Posterior vena cava (tissue), 2 donors: Measurements from ENCODE around the gene C3orf22. TPM values are rescaled to one million over a fixed set of nuclear protein-coding genes. Genes with fewer than 3 reads are reported as not detected.
"Not testable (repeated sequence)": the region's sequence is repeated elsewhere in the genome, so short reads cannot be mapped to it uniquely, and the experiment has no call there.

Source experiments
- DNase-seq: peaks from one replicate; pipeline ENCODE4 v3.0.0-alpha.2; 2020; ENCODE audit warnings: low spot score
- intact Hi-C, 2 donors: fragments of 100-400 bp; cut with DNase I; formaldehyde crosslinking; loops; one replicate each; pipeline versions ENCODE4 v1.14.1 to v1.14.2; 2022 to 2023
- total RNA-seq, 2 donors: library from RNA; stranded (reverse); fragmentation: NEBNext Ultra II Directional; extraction: Animal tissue kit (Norgen Biotek cat#: 25700); gene quantifications; one replicate each; pipeline ENCODE4 v1.2.1, GENCODE V29; 2021
- donor health status: DM: yes; HTN: yes; CAD: no.
- donor health status: DM: yes; HTN: yes; CAD: no.

The C3orf22 gene
- total RNA-seq, 2 donors from 2014 or later, result not detected

DNA sequence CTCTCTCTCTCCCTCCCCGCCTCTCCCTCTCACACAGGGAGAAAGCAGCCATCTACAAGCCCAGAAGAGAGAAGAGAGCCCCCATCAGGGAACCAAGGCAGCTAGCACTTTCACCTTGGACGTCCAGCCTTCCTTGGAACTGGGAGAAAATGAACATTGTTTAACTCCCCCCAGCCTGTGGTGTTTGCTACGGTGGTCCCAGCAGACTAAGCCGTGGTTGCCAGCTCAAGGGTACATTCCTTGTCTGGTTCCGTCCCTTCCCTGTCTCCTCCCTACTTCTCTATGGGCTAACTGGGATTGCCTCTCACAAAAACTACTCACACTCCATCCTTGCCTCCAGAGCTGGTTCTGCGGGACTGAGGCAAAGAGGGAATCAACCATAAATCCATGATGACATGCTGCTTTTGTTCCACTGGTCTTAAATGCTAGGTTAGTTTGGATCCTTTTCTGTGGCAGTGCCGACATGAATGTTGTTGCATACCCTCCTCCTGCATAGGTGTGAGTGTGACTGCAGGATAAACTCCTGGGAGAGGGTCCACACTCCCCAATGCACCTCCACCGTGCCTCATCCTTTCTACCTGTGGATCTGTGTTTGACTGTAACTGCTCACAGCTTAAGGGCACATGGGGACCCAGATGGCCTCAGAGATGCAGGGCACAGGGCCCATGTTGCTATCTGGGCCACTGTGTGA, 12.0 kb downstream of the C3orf22 start:
- peak; percentile 23 for DNase-seq
- intact Hi-C loops, result no loop called here

DNA sequence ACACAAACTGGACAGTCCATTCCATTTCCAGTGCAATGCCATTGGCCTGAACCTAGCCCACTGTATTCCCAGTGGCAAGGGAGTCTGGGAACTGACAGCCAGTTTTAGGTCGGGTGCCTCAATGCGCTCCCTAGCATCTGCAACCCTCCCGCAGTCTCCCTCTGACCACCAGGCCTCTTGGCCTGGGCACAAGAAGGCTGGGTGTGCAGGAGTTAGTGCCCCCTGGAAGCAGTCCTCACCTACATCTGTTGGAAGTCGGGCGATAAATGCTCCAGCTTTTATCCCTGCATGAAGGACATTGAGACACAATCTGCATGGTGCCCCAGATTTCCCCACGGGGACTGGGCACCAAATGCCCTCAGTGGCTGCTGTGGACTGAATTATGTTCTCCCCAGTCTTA, 12.7 kb downstream of the C3orf22 start:
- intact Hi-C loops, result no loop called here
- DNase-seq, result peak; percentile 12

DNA sequence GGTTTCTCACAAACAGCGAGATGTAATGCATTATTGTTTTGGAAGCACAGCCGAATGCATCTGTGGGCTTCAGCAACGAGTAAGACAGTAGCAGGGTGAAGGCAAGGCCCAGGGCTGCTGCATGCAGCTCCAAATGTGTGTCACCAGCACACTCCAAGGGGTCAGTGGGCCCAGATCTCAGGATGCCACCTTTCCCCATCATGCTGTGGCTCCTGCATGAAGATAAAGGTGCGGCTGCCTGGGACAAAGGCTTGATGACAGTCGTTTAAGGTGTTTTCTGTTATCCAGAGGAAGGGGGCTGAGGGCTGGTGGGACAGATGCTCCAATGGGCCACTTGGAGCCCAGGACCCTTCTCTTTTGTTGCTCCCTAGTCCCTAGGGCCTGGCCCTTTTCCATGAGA, 13.2 kb downstream of the C3orf22 start:
- intact Hi-C loops, result no loop called here
- peak; percentile 29 for DNase-seq

DNA sequence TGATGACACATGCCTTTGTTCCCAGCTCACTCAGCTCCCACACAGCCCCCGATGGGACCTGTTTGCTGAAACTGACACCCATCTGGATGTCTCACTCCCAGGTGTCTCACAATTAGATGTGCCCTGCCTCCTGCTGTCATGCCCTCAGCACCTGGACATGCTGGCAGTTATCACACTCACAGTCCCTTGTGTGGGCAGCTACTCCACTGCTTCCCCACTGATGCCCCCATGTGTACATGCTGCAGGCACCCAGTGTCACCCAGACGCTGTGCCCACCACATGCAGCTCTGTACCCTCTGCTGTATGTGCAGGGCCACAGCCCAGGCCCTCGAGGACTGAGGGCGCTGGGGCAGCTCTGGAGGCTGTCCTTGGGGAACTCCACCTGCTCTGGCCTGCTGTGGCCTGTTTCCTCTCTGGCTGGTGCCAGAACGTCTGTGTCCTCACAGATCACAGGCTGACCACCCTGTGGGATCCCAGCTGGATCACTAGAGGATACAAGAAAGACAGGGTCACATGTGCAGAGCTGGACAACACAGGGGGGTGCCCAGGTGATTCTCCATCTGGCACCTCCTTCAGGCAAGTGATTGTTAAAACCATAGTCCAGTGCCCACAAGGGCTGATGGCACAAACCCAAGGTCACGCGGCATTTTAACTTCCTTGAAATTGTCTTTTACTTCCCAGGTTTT, 14.0 kb downstream of the C3orf22 start:
- DNase-seq, result peak; percentile 53
- intact Hi-C loops, result no loop called here

DNA sequence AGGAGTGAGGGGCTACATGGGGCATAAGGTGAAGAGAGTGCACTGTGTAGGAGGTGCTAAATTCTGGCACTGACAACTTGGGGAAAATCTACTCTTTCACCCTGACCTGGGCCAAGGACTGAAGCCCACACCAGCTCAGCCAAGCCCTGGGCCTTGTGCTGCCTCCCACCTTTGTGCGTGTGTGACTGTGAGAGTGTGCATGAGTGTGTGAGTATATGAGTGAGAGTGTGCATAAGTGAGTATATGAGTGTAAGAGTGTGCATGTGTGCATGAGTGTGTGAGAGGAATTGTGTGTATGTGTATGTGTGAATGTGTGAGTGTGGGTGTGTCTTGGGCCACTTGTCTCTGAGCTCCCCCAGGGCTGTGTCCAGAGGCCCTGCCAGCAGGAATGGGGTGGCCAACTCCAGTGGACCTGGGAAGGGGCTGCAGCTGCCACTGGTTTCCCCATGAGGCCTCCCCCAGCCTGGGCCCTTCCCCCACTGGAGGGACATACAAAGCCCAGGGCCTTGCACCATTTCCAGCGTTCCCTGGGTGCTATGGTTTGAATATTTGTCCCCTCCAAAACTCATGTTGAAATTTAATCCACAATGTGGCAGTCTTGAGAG, 15.2 kb downstream of the C3orf22 start:
- peak; percentile 48 for DNase-seq
- intact Hi-C loops, result no loop called here

DNA sequence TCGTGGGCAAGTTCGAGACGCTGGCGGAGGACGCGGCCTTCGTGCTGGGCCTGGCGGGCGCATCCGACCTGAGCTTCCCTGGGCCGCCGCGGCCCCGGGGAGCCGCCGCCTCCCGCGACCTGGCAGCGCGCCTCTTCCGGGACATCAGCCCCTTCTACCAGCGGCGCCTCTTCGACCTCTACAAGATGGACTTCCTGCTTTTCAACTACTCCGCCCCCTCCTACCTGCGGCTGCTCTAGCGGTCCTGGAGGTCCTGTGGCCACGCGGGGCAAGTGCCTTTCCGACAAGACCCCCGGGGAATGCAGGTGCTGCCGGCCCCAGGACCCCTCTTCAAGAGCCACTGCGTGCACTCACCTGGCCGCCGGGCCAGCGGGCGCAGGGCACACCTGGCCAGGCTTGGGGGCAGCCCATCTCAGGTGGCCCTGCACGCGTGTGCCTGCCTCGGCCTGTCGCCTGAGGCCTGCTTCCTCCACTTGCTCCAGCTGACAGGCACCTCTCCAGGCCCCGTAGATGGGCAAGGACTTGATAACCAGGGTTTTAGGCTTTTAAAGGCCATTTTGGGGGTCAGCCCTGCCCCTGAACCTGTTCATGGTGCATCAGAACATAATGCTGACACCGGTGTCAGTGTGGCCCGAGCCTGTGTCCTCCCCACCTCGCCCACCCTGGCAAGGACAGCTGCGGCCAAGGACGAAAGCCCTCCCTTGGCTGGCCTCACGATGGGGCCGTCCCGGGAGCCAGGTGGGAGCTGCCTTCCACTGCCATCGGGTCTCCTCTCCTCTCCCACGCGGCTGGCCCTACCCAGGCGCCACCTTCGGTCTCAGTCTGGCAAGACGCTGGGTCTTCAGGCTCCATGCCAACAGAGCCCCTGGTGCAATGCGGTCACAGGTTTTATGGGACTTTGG, 16.1 kb downstream of the C3orf22 start:
- intact Hi-C loops, result no loop called here
- peak; percentile 77 for DNase-seq

DNA sequence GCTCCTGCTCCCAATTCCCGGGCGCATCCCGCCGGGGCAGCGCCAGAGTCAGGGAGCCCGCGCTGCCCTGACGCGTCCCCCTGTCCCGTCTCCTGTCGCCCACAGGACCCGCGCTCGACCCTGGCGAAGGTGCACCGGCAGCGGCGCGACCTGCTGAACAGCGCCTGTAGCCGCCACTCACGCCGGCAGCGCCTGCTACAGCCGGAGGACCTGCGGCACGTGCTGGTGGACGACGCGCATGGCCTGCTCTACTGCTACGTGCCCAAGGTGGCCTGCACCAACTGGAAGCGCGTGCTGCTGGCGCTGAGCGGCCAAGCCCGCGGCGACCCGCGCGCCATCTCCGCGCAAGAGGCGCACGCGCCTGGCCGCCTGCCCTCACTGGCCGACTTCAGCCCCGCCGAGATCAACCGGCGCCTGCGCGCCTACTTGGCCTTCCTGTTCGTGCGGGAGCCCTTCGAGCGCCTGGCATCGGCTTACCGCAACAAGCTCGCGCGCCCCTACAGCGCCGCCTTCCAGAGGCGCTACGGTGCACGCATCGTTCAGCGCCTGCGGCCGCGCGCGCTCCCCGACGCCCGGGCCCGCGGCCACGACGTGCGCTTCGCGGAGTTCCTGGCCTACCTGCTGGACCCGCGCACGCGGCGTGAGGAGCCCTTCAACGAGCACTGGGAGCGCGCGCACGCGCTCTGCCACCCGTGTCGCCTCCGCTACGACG, 16.9 kb downstream of the C3orf22 start:
- peak; percentile 78 for DNase-seq
- intact Hi-C loops, result no loop called here

DNA sequence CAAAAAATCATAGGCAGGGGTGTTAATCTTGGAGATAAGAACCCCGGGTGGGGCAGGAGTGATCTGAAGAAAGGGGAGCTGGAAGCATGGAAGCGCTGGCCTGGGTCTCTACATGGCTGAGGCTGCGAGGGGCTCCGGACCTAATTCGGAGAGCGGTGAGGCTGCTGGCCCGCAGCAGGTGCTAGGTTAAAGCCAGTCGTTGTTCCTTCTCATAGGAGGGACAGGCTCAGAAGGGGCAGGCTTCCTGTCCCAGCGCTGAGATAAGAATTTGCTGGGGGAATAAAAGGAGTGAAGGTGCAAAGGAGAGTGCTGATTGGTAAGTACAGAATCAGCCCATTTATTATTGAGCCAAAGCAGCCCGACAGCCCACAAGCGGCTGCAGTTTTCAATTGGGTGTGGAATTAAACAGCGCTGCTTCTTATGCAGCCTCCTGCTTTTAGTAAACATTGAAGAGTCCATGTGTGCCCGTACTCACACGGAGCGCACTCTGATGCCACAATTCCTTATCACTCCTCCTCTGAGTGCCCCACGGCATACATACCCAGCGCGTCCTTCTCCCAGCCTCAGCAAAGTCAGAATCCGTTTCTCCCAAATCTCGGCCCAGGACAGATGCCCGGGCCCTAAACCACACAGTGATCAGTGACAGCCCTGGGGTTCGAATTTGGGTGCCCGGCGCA, 17.6 kb downstream of the C3orf22 start:
- intact Hi-C loops, result no loop called here
- peak; percentile 41 for DNase-seq

DNA sequence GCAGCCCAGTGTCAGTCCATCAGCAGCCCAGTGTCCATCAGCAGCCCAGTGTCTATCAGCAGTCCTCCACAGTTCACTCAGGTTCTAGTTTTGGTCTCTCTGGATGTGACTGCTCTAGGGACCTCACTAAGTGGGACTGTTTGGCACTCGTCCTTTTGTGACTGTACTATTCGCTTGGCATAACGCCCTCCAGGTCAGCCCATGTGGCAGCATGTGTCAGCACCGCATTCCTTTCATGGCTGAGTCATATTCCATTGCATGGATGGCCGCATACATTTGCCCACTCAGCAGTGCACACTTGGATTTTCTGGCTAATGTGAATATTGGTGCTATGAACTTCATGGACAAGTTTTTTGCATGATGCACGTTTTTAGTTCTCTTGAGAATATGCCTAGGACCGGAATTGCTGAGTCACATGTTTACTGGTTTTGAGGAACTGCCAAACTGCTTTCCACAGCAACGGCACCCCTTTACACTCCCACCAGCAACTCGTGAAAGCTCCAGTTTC, 18.3 kb downstream of the C3orf22 start:
- DNase-seq, result peak; percentile 82
- intact Hi-C loops, result no loop called here

DNA sequence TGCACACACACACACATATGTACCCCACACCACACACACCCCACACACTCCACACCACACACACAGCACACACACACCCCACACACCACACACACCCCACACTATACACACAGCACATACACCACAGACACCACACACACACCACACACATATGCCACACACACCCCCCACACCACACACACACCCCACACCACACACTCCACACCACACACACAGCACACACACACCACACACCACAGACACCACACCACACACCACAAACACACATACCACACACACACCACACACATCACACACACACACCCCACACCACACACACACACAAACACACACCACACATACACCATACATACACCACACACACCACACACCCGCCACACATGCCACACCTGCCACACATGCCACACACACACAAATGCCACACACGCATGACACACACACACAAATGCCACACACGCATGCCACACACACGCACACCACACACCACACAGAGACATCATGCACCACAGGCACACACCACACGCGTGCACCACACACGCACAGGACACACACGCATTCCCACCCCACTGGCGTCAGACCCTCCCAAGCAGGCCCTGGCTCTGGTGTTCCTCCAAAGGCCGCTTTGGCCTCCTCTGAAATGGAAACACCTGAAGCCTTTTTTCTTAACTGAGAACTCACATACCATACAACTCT, 19.0 kb downstream of the C3orf22 start:
- DNase-seq, result peak; percentile 58
- intact Hi-C loops, result no loop called here

DNA sequence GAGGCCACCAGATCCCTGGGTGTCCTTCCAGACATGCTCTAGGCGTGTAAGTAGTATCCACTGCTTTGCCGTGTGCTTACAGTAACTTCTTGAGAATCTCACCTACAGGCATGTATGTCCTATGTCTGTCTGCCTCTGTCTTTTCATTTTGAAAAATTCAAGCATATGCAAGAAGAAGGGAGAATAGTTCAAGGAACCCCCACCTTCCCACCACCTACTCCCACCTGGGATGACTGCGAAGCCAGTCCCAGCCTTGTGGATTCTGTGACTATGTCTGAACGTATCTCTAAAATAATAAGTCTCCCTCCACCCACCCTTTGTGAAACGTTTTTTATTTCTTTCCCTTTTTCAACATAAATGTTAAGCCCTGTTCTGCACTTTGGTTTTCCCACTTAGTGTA, 19.8 kb downstream of the C3orf22 start:
- intact Hi-C loops, result no loop called here

DNA sequence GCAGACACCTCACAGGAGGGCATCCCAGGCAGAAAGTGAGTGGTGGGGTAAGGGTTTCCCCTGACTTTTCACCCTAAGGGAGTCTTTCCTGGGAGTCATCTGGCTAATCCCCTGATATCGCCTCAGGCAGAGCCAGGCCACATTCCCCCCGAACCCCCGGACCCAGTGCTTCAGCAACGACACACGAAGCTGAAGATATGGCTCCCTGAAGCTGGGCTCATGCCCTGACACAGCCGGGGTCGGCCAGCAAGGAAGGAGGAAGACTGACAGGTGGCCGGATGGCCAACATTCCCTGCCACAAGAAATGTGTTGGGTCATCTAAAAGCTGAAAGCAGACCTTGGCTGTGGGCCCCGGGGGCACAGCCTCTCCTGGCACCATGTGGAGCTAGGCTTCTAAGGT, 20.4 kb downstream of the C3orf22 start:
- intact Hi-C loops, result no loop called here
- peak; percentile 68 for DNase-seq

More for the DNA sequence above, 19.8 kb downstream of the C3orf22 start:
- DNase-seq, result no peak

DNA sequence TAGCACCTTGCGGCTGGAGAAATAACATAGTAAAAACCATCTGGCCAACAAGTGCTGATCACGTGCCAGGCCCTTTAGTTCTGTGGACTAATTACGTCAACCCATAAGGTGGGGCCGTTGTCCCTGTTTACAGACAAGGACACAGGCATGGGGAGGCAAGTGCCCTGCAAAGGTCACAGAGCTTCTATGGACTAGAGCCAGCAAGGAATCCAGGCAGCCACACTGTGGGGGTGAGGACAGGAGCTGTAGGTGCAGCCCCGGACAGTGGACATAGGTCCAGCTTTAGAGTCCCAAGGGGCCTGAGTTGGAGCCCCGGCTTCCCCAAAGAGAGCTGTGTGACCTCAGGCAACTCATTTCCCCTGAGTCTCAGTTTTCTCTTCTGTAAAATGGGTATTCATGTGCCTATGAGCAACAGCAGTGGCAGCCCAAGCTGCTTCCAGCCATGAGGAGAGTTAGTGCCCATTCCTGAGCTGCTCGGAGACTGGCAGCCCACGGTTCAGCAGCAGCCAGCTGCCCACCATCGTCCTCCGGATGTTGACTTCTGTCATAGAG, 20.9 kb downstream of the C3orf22 start:
- peak; percentile 57 for DNase-seq
- intact Hi-C loops, result no loop called here

DNA sequence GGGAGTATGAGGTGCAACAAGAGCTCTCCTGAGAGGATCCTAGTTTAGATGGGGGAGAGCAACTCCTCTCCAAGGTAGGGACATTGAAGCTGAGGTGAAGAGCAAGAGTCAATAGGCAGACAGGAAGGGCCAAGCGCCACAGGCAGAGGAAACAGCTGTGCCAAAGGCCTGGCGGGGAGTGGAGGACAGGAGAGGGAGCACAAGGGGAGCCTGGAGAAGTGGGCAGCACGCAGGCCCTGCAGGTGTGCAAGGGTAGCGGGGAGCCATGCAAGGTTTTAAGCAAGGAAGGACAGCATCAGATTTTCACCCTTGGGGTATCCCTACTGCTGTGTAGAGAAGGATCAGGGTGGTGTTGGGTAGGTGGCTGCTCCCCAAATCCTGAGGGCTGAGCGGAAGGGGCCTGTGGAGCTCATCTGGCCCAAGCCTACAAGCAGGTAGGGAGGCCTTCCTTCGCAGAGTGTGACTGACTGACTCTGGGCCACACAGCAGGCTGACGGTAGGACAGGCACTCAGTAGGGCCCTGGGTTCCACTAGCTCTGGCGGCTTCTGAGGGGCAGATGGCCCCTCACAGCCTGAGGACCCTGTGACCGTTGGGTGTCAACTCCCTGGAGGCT, 21.5 kb downstream of the C3orf22 start:
- DNase-seq, result peak; percentile 42

DNA sequence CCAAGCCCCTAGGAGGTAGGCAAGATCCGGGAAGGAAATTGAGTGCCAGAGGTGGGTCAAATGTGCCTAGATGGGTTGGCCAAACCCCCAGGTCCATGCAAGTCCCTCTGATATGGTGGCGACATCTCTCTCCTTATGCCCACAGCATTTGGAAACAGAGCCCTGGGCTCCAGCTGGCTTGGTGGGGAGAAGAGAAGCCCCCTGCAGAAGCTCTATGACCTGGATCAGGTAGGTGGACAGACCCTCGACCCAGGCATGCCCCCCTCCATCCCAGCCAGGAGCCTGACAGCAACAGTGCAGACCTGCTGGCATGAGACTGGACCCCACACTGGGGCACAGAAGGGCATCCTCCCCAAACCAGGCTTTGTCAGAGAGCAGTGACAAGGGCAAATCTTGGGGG, 22.6 kb downstream of the C3orf22 start:
- intact Hi-C loops, result no loop called here
- peak; percentile 23 for DNase-seq

More for the DNA sequence above, 21.5 kb downstream of the C3orf22 start:
- intact Hi-C loops, result no loop called here

DNA sequence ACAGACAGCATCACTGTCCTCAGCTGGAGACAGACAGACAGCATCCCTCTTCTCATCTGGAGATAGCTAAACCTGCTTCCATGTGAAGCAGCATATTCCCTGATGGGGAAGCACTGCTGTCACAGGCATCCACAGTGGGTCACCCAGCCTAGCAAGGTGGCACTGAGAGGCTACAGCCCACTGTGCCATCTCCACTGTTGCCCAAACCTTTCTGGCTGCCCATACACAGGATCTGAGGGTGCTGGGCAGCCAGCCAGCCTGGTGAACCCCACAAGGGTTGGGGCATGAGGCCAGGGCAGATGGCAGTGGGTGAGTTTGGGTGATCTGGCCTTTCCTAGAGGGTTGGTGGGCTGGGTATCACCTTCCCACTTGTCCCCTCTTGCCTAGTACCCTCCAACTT, 23.1 kb downstream of the C3orf22 start:
- DNase-seq, result peak; percentile 62
- intact Hi-C loops, result no loop called here

DNA sequence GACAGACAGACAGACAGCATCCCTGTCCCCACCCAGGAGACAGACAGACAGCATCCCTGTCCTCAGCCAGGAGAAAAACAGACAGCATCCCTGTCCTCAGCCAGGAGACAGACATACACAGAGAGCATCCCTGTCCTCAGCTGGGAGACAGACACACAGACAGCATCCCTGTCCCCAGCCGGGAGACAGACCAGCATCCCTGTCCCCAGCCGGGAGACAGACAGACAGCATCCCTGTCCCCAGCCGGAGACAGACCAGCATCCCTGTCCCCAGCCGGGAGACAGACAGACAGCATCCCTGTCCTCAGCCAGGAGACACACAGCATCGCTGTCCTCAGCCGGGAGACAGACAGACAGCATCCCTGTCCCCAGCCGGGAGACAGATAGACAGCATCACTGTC, 24.0 kb downstream of the C3orf22 start:
- intact Hi-C loops, result not testable (repeated sequence)
- DNase-seq, result peak; percentile 10
